Measurements from ENCODE around the gene MTMR3.

The MTMR3 gene

GRCh38 chr22:30078320-30079311, 195.6 kb downstream of the MTMR3 start:
- ATAC-seq (ENCODE audit: low read depth) (no peak), DNase-seq (ENCODE audit: low spot score) (no peak)
- Histone ChIP-seq H3K4me3 (ENCODE audit: severe bottlenecking) (no peak overlapping the region), H3K27me3 (ENCODE audit: insufficient read depth, poor library complexity, severe bottlenecking) (peaks cover 15% of the 10 kb centered on the region), H3K27ac (ENCODE audit: poor library complexity, severe bottlenecking) (no peak overlapping the region), H3K9me3 (ENCODE audit: severe bottlenecking) (no peaks in the 10 kb centered on the region), H3K4me1 (ENCODE audit: insufficient read depth, poor library complexity, severe bottlenecking) (no peaks in the 10 kb centered on the region), H3K36me3 (ENCODE audit: low read depth) (no peaks in the 10 kb centered on the region)
- TF ChIP-seq, protein P1, sequence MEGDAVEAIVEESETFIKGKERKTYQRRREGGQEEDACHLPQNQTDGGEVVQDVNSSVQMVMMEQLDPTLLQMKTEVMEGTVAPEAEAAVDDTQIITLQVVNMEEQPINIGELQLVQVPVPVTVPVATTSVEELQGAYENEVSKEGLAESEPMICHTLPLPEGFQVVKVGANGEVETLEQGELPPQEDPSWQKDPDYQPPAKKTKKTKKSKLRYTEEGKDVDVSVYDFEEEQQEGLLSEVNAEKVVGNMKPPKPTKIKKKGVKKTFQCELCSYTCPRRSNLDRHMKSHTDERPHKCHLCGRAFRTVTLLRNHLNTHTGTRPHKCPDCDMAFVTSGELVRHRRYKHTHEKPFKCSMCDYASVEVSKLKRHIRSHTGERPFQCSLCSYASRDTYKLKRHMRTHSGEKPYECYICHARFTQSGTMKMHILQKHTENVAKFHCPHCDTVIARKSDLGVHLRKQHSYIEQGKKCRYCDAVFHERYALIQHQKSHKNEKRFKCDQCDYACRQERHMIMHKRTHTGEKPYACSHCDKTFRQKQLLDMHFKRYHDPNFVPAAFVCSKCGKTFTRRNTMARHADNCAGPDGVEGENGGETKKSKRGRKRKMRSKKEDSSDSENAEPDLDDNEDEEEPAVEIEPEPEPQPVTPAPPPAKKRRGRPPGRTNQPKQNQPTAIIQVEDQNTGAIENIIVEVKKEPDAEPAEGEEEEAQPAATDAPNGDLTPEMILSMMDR (IDR thresholded peaks at IDR 0.05; ENCODE audit: poor library complexity, severe bottlenecking) = no peak

- Histone ChIP-seq H3K9me3 (ENCODE audit: severe bottlenecking) (no peaks in the 10 kb centered on the region), H3K27me3 (ENCODE audit: insufficient read depth, poor library complexity, severe bottlenecking) (peaks cover 8% of the 10 kb centered on the region), H3K4me1 (ENCODE audit: insufficient read depth, poor library complexity, severe bottlenecking) (no peaks in the 10 kb centered on the region), H3K4me3 (ENCODE audit: severe bottlenecking) (no peak within 1 kb of the TSS), H3K36me3 (ENCODE audit: low read depth) (no peaks in the 10 kb centered on the region), H3K27ac (ENCODE audit: poor library complexity, severe bottlenecking) (no peak within 1 kb of the TSS)
- ATAC-seq (ENCODE audit: low read depth) = no peak
- TF ChIP-seq, protein P1 (IDR thresholded peaks at IDR 0.05; ENCODE audit: poor library complexity, severe bottlenecking) = no peak
- DNase-seq (ENCODE audit: low spot score) = no peak
Observed at GRCh38 chr22:30079952-30080533, 197.1 kb downstream of the MTMR3 start, which contains the start of gene HORMAD2. Gene HORMAD2 (plus strand): TSS chr22:30080464. CDS start chr22:30093953, 13,489 bp downstream.
